GM19372 (cell line): ENCODE measurements around the gene KLF8.

Experiments
- ATAC-seq: cut with Tn5 transposase; IDR thresholded peaks from one replicate; pipeline ENCODE4 v1.9.1; 2021; ENCODE audit warnings: mild to moderate bottlenecking, low read depth, moderate library complexity; ENCODE audit not compliant: unreplicated experiment

Gene KLF8

DNA sequence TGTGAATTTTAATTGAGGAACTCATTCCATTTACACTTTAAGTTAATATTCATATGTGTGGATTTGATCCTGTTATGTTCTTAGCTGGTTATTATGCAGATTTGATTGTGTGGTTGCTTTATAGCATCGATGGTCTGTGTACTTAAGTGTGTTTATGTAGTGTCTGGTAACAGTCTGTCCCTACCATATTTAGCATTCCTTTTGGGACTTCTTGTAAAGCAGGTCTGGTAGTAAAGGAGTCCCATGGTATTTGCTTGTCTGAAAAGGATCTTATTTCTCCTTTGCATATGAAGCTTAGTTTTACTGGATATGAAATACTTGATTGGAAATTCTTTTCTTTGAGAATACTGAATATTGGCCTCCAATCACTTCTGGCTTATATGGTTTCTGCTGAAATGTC, 76.6 kb downstream of the KLF8 start:
- no peak for ATAC-seq

DNA sequence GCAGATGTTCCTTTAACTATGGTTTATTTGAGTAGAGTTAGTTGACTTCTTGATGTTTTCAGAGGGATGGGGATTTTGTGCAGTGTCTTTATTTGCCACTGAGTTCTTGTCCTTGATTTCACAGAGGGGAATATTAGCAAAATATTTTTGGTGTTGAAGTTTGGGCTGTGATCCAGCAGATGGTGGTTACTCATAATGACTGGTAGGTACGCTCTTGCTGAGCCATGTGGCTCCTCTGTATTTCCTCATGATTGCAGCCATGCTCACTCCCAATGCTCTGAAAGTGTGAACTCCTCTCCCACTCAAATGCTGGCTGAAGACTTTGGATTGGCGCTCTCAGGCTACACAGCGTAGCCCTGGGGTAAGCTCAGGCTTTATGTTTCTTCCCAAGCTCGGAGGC, 77.7 kb downstream of the KLF8 start:
- ATAC-seq, result no peak

DNA sequence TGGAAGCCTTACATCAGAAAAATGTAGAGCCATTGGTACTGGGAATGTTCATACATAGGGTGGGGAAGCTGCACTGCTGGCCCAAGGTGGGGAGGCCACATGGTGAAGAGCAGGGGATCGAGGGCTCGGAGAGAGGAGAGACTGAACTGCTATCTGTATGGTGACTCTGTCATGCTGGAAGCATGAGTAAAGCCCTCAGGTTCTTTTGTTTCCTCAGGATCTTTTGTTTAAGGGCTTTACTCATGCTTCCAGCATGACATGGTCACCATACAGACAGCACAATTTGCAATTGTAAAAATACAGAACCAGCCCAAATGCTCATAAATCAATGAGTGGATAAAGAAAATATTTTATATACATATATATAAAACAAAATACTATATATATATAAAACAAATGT, 78.4 kb downstream of the KLF8 start:
- no peak for ATAC-seq

DNA sequence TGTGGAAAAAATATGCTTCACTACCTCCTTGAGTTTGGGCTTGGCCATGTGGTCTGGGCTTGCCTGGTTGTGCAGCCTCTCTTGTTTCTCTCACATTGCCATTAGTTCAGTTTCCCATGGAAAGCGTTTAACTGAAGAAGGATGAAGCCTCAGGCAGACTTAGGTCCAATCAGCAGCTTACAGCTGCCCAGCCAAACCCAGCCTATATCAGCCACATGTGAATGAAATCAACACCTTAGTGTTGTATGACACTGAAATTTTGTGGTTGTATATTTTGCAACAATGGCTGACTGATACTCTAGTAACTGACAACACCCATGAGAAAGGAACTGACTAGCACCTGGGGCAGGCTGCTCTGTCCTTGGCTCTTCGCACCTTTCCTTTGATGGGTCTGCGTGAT, 81.2 kb downstream of the KLF8 start:
- no peak for ATAC-seq

DNA sequence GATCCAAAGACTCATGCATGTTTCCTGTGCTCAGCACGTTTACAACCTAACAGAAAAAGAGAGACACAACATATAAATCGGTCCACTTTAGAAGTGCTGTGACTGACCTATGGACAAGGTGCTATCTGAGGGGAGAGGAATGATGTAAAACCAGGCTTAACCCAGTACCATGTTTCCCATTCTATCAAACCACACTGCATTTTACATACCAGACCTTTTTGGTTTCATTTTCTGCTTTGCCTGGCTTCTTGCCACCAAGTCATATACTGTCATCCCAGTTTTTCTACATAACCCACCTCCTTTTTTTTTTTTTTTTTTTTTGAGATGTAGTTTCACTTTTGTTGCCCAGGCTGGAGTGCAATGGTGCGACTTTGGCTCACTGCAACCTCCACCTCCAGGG, 82.2 kb downstream of the KLF8 start:
- ATAC-seq, result no peak

DNA sequence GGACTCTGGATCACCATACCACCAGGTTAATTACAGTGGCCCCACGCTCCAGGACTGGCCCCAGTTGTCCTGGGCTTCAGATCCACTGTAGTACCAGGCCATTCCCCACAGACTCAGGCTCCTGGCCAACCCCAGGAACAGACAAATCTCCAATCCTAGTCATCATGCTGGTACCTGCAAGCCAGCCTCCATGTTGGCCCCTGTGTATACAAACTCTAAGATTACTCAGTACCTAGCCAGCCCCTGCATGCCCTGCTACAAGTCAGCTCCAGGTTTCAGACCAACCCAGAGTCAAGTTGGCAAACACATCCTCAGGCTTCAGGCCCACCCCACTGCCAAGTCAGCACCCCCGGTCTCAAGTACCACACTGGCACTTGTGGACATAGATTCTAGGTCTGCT, 85.9 kb downstream of the KLF8 start:
- ATAC-seq, result no peak

DNA sequence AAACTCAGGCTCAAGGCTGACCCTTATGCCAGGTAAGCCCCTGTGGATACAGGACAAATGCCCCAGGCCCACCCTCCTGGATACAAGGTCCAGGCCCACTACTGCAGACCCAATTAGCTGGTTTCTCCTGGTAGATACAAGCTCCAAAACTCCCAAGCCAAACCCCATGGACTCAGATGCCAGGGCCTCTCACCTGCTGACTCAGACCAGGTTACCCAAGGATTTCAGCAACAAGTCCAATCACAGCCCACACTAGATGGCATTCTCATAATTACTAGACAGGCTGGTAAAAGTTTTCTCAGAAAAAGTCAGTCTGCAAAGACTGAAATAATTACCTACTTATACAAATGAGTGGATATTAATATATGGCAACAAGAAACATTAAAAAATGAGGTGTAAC, 87.0 kb downstream of the KLF8 start:
- no peak for ATAC-seq
